Measurements from ENCODE around the gene EEF2. TPM values are rescaled to one million over a fixed set of nuclear protein-coding genes. Genes with fewer than 3 reads are reported as not detected.
A peak's percentile ranks its signal among the peaks of the same experiment; 100 is the strongest.
"Not testable (repeated sequence)": the region's sequence is repeated elsewhere in the genome, so short reads cannot be mapped to it uniquely, and the experiment has no call there.

Gene EEF2
- total RNA-seq, 1 donor from 2014 or later, result 3,492 TPM

DNA sequence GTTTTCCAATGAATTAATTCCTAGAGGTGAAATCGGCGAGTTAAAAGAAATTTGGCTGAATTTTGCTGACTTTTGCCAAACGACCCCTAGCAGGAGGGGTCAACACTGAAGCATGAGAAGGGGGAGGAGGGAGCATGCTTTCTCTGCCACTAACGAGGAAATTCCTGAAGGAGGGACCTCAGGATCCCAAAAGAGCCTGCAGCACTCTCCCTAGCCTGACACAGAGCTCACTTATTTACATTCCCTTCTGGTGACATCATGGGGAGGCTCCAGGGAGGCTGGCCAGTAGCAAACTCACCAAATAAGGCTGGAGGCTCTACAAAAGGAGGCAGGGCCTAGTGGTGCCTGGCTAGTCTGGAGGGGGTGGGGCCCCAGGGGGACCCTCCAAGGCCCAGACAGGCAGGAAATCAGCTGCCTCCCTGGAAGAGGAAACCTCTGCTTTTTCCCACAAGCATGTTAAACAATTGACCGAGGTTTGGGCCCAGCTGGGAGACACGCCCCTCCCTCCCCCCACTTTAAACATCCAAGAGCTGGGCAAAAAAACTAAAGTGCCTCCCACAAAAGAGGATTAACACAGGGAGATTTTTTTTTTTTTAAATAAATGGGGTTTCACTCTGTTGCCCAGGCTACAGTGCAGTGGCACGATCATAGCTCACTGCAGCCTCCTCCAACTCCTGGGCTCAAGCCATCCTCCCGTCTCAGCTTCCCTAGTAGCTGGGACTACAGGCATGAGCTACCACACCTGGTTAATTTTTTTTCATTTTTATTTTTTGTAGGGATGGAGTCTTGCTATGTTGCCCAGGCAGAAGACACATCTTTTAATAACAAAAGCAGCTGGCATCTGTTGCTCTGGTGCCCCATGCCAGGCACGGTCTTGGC lies 16.5 kb downstream of the EEF2 start:
- H3K36me3 ChIP-seq (ENCODE audit: control insufficient read depth, insufficient read depth, low read length), result peaks cover 3% of the 10 kb centered on the region
- H3K4me3 ChIP-seq (ENCODE audit: low read depth, low read length), result peak overlapping the region; percentile 99
- no peaks in the 10 kb centered on the region for H3K27me3 ChIP-seq (ENCODE audit: control insufficient read depth, insufficient read depth, low read length)
- TF ChIP-seq, protein P1, sequence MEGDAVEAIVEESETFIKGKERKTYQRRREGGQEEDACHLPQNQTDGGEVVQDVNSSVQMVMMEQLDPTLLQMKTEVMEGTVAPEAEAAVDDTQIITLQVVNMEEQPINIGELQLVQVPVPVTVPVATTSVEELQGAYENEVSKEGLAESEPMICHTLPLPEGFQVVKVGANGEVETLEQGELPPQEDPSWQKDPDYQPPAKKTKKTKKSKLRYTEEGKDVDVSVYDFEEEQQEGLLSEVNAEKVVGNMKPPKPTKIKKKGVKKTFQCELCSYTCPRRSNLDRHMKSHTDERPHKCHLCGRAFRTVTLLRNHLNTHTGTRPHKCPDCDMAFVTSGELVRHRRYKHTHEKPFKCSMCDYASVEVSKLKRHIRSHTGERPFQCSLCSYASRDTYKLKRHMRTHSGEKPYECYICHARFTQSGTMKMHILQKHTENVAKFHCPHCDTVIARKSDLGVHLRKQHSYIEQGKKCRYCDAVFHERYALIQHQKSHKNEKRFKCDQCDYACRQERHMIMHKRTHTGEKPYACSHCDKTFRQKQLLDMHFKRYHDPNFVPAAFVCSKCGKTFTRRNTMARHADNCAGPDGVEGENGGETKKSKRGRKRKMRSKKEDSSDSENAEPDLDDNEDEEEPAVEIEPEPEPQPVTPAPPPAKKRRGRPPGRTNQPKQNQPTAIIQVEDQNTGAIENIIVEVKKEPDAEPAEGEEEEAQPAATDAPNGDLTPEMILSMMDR (IDR thresholded peaks at IDR 0.05; ENCODE audit: insufficient read depth, low read length, poor library complexity, severe bottlenecking), result no peak
- peak; percentile 98 for DNase-seq (ENCODE audit: low read depth)

DNA sequence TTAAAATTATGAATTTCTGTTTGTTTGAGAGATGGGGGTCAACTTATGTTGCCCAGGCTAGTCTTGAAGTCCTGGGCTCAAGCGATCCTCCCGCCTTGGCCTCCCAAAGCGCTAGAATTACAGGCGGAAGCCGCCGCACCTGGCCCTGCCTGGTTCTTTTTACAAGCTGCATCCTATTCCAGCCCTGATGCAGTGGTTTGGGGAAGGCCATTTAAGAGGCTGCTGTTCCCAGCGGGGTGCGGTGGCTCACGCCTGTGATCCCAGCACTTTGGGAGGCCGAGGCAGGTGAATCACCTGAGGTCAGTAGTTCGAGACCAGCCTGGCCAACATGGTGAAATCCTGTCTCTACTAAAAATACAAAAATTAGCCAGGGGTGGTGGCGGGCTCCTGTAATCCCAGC lies 17.3 kb downstream of the EEF2 start:
- H3K4me3 ChIP-seq (ENCODE audit: low read depth, low read length), result not testable (repeated sequence)

DNA sequence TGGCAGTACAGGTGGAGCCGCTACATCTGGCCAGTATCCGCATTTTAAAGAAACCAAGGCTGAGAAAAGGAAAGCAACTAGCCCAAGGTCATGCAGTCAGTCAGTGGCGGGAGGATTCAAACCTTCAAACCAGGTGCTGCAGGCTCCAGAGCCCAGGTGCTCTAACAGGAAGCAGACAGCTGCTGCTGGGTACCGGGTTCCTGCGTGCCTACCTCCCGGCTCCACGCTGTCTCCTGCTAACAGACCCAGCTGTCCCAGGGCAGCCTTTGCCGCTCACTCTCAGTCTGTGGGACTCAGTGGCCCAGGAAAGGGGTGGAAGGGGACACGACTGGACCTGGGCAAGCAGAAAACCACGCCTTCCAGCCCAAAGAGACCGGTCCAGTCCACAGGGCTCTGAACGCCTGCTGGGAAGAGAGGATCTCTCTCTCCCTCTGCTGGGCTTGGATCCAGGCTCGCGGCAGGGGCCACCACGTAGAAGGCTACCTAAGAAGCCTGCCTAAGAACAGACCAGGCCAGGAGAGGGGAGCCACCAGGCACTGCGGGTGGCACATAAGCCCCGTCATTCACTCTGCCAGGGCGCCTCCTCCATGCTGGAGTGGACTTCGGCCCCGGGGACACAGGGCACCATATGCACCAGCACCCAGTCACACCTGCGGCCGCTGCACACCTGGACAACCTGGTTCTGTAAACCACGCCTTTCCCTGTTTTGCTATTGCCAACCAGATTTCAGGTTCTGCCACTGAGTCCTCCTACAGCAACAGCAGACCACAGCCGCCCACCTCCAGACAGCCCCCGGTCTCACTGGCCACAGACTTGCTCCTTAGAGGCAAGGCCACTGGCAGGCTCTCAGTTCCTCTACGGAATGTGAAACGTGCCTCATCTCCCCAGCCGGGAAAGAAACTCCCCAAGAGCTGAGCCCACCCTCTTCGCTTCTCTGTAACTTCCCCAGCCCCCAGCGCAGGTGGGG lies 18.9 kb downstream of the EEF2 start:
- TF ChIP-seq, protein P1 (IDR thresholded peaks at IDR 0.05; ENCODE audit: insufficient read depth, low read length, poor library complexity, severe bottlenecking), result no peak
- no peak for DNase-seq (ENCODE audit: low read depth)
- no peak overlapping the region for H3K4me3 ChIP-seq (ENCODE audit: low read depth, low read length)
- peaks cover 3% of the 10 kb centered on the region for H3K36me3 ChIP-seq (ENCODE audit: control insufficient read depth, insufficient read depth, low read length)
- H3K27me3 ChIP-seq (ENCODE audit: control insufficient read depth, insufficient read depth, low read length), result no peaks in the 10 kb centered on the region

More for the DNA sequence above, 17.3 kb downstream of the EEF2 start:
- H3K27me3 ChIP-seq (ENCODE audit: control insufficient read depth, insufficient read depth, low read length); H3K36me3 ChIP-seq (ENCODE audit: control insufficient read depth, insufficient read depth, low read length); DNase-seq (ENCODE audit: low read depth): not testable (repeated sequence)

DNA sequence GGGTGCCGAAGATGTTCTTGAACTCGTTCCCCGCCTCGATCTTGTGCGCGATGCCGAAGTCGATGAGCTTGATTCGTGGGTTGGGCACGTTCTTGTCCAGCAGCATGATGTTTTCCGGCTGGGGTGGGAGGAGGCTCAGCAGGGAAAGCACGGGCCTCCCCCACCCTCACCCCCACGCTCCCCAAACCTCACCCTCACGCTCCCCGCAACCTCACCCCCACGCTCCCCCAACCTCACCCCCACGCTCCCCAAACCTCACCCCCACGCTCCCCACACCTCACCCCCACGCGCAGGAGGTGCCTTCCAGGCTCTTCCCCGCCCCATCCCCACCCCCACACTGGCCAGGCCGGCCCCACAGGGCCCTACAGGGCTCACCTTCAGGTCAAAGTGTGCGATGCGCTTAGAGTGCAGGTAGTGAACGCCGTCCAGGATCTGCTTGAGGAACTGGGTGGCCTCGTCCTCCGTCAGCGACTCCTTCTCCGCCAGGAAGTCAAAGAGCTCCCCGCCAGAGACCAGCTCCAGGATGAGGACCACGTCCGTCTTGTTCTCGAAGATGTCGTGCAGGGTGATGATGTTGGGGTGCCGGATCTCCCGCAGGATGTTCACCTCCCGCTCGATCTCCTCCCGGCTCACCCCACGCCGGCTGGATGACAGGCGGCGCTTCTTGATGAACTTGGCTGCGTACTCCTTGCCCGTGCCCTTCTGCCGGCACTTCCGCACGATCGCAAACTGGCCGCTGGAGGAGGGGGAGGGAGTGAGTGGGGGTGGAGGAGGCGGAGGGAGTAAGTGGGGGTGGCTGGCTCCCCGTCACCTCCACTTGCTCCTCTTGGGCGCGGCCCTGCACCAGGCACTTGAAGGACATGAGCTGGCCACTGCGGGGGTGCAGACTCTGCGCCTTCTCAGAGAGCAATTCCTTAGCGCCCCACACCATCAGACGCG lies 20.7 kb downstream of the EEF2 start:
- TF ChIP-seq, protein P1 (IDR thresholded peaks at IDR 0.05; ENCODE audit: insufficient read depth, low read length, poor library complexity, severe bottlenecking), result no peak
- H3K4me3 ChIP-seq (ENCODE audit: low read depth, low read length), result no peak overlapping the region
- H3K27me3 ChIP-seq (ENCODE audit: control insufficient read depth, insufficient read depth, low read length), result no peaks in the 10 kb centered on the region
- H3K36me3 ChIP-seq (ENCODE audit: control insufficient read depth, insufficient read depth, low read length), result peaks cover 3% of the 10 kb centered on the region
- DNase-seq (ENCODE audit: low read depth), result no peak

DNA sequence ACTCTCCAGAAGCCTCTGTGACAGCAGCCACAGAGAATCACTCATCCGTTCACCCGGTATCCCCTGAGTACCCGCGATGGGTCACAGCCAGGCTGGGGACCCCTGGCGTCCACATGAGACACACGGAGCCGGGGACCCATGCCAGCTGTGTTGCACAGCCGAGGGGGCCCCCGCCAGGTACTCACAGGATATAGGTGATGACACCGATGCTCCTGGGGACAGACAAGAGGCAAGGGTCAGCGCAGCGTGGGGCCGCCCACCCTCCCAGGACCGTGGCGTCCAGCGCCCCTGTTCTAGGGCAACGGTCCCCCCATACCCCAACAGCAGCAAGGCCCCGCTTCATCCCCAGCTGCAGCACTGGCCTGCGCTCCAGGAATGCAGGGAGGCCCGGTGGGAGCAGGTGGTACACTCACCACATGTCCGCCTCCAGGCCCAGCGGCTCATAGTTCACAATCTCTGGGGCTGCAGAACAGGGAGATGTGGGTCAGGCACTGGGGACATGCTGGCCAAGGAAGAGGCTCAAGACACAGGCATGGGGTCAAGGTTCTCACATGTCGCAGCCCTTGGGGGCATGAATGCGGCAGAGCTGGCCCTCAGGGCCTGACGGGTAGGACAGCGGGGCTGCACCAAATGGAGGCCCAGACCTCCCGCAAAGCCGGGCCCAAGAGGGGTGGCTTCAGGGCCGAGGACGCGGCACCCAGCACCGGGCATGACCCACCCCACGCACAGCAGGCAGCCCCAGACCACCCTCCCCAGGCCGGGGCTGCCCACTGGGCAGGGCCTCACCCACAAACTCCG lies 21.6 kb downstream of the EEF2 start:
- H3K36me3 ChIP-seq (ENCODE audit: control insufficient read depth, insufficient read depth, low read length), result peaks cover 3% of the 10 kb centered on the region
- DNase-seq (ENCODE audit: low read depth), result no peak
- TF ChIP-seq, protein P1 (IDR thresholded peaks at IDR 0.05; ENCODE audit: insufficient read depth, low read length, poor library complexity, severe bottlenecking), result no peak
- H3K27me3 ChIP-seq (ENCODE audit: control insufficient read depth, insufficient read depth, low read length), result no peaks in the 10 kb centered on the region
- H3K4me3 ChIP-seq (ENCODE audit: low read depth, low read length), result no peak overlapping the region
